GM21526 (cell line): ENCODE data around the gene PSMA2.

ENCODE experiments used
- ATAC-seq: cut with Tn5 transposase; IDR thresholded peaks from one replicate; pipeline ENCODE4 v1.9.1; 2021; ENCODE audit warnings: moderate library complexity; ENCODE audit not compliant: unreplicated experiment, low FRiP score

The PSMA2 gene

GRCh38 chr7:42931834-42932651 is at the start of gene PSMA2, which contains the start of gene MRPL32:
Gene PSMA2, minus strand, starts transcription at chr7:42932174. Its CDS starts 16 bp downstream, at chr7:42932158.
Gene MRPL32, plus strand, starts transcription at chr7:42932376. Its CDS starts 11 bp downstream, at chr7:42932387.
- ATAC-seq, result peak; percentile 99

- ATAC-seq, result no peak
Observed at GRCh38 chr7:42981601-42982000, 49.6 kb upstream of the PSMA2 start.

GRCh38 chr7:42980514-42980913 is 48.5 kb upstream of the PSMA2 start:
- no peak for ATAC-seq

GRCh38 chr7:42980084-42980483 is 48.1 kb upstream of the PSMA2 start:
- no peak for ATAC-seq

DNA sequence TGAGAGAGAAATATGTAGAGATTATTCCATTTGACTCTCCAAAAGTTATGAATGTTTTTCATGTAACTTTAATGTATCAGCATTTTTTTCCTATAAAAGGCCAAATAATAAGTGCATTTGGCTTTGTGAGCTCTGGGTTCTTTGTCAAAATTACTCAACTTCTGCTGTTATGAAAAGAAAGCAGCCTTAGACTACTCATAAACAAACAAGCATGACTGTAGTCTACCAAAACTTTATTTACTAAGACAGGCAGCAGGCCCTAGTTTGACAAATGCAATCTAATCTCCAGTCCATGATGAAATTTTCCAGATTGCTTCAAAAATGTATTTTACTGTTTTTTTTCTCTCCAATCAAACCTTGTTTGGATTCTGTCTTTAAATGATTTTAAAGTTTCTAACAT is 46.5 kb upstream of the PSMA2 start:
- no peak for ATAC-seq

DNA sequence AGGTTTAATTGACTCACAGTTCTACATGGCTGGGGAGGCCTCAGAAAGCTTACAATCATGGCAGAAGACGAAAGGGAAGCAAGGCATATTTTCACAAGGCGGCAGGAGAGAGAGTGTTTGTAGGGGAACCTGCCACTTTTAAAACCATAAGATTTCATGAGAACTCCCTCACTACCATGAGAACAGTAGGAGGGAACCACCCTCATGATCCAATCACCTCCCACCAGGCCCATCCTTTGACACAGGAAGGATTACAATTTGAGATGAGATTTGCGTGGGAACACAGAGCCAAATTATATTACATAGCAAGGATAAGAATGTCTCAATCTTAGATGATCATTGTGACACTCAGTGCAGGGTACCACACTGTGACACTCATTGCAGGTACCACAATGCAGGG is 44.4 kb upstream of the PSMA2 start:
- no peak for ATAC-seq

DNA sequence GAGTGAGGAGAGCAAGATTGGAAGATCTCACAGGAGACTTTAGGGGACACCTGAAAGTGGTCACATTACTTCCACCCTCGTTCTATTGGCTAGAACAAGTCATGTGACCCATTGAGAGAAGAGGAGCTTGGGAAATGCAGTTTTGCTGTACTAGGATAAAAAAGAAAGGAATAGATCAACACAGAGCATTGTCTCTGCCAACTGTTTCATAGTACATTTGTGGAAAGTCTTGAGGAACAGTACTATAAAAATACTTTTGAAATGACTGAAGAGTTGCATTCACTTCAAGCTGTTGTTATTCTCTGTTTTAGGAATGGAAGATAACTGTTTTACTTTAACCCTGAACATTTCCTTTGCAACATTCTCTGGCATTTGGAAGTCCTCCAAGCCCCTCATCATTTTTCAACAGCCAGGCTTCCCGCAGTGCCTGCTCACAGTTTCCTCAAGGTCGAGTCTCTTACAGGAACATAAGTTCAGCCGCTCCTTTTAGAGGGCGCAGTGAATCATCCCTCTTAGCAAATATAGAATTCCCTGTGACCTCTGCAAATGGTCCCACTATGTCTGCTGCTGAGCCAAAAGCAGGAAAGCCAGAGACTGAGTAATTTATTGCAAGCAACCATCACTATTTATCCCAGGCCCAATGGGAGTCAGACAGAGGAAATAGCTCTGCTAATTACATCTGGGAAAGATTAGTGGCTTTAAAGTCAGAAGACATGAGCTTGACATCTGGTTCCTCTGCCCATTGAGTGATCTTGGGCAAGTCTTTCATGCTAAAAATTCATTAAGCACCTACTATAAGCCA is 40.9 kb upstream of the PSMA2 start:
- no peak for ATAC-seq

DNA sequence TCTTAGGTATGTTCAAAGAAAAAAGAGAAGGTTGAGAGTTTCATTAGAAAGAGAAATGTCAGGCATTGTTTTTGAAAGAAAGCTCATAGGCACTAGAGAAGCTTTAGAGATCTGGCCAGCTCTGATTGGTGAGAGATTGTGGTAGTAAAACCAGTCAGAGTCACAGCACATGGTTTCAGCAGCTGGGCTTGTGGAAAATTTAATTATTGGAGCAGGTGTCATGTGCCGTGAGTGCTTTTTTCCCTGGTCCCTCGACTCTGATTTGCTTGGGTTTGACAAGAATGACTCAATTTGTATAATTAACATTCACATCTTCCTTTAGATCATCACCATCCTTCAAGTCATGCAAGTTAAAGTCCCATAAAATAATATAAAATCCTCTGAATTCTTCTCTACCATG is 35.4 kb upstream of the PSMA2 start:
- no peak for ATAC-seq

GRCh38 chr7:42964849-42965805 is 33.2 kb upstream of the PSMA2 start:
- ATAC-seq, result no peak

- no peak for ATAC-seq
Observed at GRCh38 chr7:42964293-42964692, 32.3 kb upstream of the PSMA2 start.

GRCh38 chr7:42961170-42961569 is 29.2 kb upstream of the PSMA2 start:
- no peak for ATAC-seq

- no peak for ATAC-seq
Observed at GRCh38 chr7:42960762-42961161, 28.8 kb upstream of the PSMA2 start.

DNA sequence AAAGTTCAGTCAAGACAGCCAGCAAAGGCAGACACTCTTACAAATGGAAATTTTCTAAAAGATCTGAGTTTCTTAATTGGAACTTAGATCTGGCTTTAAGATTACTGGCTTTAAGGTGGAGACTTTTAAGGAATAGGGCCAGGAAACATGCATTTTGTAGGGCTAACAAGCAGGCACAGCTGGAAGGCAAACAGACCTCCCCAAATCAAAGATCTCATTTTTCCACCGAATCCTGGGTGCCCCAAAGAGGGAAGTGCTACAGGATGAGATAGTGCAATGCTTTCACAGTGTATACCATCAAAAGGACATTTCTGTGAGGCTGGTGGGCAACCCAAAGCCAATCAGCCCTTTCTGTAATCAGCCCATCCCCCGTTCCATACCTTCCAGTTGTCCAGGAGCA is 27.6 kb upstream of the PSMA2 start:
- no peak for ATAC-seq

DNA sequence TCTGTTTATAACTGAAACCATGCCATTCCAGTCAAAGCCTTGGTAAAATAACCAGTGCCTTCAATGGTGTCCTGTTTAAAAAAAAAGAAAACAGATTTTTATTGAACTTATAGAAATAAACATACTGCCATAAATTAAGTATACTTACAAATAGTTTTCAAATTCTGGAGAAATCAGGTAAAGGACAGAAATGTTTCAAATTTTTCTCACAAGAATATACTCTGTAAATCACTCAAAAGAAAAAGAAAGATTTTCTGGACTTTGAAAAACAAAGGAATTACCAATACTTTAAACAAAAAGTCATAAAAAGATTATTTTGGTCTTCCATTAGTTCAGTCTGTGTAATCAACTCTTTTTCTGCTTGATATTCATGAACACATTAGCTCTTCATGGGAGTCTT is 24.1 kb upstream of the PSMA2 start:
- no peak for ATAC-seq

- no peak for ATAC-seq
Observed at GRCh38 chr7:42953994-42954393, 22.0 kb upstream of the PSMA2 start.

DNA sequence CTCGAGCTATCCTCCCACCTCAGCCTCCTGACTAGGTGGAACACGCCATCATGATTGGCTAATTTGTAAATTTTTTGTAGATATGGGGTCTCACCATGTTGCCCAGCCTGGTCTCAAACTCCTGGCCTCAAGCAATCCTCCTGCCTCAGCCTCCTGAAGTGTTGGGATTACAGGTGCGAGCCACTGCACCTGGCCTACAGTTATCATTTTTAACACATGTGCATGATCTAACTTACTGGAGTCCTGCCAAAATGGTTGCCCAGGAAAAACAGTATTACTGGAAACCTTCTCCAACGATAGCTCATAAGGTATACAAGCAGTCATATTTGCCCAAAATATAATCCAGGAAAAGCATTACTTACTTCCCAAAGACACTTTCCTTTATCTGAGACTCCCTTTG is 20.4 kb upstream of the PSMA2 start:
- no peak for ATAC-seq

DNA sequence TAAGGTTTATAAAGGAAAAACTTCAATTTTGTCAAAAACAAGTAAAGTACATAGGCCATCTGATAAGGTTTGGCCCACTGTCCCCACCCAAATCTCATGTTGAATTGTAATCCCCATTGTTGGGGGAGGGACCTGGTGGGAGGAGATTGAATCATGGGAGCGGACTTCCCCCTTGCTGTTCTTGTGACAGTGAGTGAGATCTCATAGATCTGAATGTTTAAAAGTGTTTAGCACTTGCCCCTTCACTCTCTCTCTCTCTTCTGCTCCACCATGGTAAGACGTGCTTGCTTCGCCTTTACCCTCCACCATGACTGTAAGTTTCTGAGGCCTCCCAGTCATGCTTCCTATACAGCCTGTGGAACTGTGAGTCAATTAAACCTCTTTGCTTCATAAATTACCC is 18.4 kb upstream of the PSMA2 start:
- ATAC-seq, result no peak

DNA sequence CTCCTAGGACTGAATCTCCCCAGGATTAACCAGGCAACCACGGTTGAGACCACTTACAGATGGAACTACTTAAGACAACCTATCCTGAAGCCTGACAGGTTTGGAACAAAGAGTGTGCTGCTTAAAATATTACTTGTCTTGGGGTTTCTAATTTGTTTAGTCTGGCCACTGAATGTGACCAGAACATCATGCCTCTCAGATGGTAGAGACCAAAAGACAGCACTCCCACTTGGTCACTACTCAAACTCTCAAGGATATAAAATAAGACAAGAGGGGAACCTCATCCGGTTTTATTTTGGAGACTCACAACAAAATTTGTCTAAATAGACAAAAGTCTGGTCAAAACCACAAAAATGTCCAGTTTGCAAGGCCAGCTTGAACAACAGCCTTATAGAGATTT is 15.5 kb upstream of the PSMA2 start:
- no peak for ATAC-seq

DNA sequence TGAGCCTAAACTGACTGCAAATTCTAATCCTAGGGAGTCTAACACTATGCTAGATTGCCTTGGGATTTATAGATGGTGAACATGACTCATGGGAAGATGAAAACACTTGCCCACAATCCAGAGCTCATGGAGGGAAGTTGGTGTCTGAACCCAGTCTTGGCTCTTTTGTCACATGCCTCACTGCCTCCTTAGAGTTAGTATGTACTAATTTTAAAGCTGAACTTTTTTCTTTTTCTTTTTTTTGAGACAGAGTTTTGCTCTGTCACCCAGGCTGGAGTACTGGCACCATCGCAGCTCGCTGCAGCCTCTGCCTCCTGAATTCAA is 14.6 kb upstream of the PSMA2 start:
- ATAC-seq, result no peak

- peak; percentile 81 for ATAC-seq
Observed at GRCh38 chr7:42945821-42946626, 14.1 kb upstream of the PSMA2 start.
